GM12801 (cell line): ENCODE data around the gene GCLC.

Source experiments
- CTCF ChIP-seq: IDR thresholded peaks from one replicate; pipeline ENCODE4 v1.5.1; 2011; ENCODE audit warnings: control low read depth; ENCODE audit not compliant: insufficient read length; ENCODE audit errors: extremely low read depth

GCLC gene

GRCh38 chr6:53481323-53481722, 63.6 kb downstream of the GCLC start:
- TF ChIP-seq CTCF: no peak

GRCh38 chr6:53479871-53480270, 65.0 kb downstream of the GCLC start:
- TF ChIP-seq CTCF: no peak

- TF ChIP-seq CTCF: no peak
Measured at GRCh38 chr6:53476964-53477363, 67.9 kb downstream of the GCLC start.

- TF ChIP-seq CTCF: no peak
Measured at GRCh38 chr6:53474010-53474409, 70.9 kb downstream of the GCLC start.

- no peak for TF ChIP-seq CTCF
Measured at GRCh38 chr6:53469163-53469562, 75.7 kb downstream of the GCLC start.

- no peak for TF ChIP-seq CTCF
Measured at GRCh38 chr6:53466257-53466656, 78.6 kb downstream of the GCLC start.

GRCh38 chr6:53465732-53466131, 79.2 kb downstream of the GCLC start:
- no peak for TF ChIP-seq CTCF

GRCh38 chr6:53464927-53465460, 79.9 kb downstream of the GCLC start:
- TF ChIP-seq CTCF: no peak
